GM18502 (cell line): ENCODE measurements around the gene UNC80.

Experiments
- ATAC-seq: cut with Tn5 transposase; IDR thresholded peaks from one replicate; pipeline ENCODE4 v1.9.1; 2021; ENCODE audit warnings: mild to moderate bottlenecking; ENCODE audit not compliant: unreplicated experiment, poor library complexity

UNC80 gene

GRCh38 chr2:209901172-209901571, 129.5 kb downstream of the UNC80 start:
- no peak for ATAC-seq

GRCh38 chr2:209905691-209906090, 134.1 kb downstream of the UNC80 start:
- ATAC-seq = no peak

- peak; percentile 46 for ATAC-seq
These were observed 136.1 kb downstream of the UNC80 start for GRCh38 chr2:209907746-209908145.

- ATAC-seq = no peak
These were observed 136.9 kb downstream of the UNC80 start for GRCh38 chr2:209908511-209908910.

GRCh38 chr2:209911486-209911885, 139.9 kb downstream of the UNC80 start:
- ATAC-seq = no peak

- ATAC-seq = no peak
These were observed 142.2 kb downstream of the UNC80 start for GRCh38 chr2:209913786-209914345.

GRCh38 chr2:209917154-209917771, 145.6 kb downstream of the UNC80 start:
- no peak for ATAC-seq

GRCh38 chr2:209918251-209918650, 146.6 kb downstream of the UNC80 start:
- ATAC-seq = no peak

GRCh38 chr2:209922116-209922515, 150.5 kb downstream of the UNC80 start:
- no peak for ATAC-seq

- no peak for ATAC-seq
These were observed 157.7 kb downstream of the UNC80 start for GRCh38 chr2:209929369-209929768.

GRCh38 chr2:209933499-209934483, 162.2 kb downstream of the UNC80 start:
- no peak for ATAC-seq

GRCh38 chr2:209936106-209936666, 164.6 kb downstream of the UNC80 start:
- ATAC-seq = no peak

GRCh38 chr2:209937893-209938292, 166.3 kb downstream of the UNC80 start:
- no peak for ATAC-seq

GRCh38 chr2:209938906-209939305, 167.3 kb downstream of the UNC80 start:
- no peak for ATAC-seq

GRCh38 chr2:209940936-209941335, 169.3 kb downstream of the UNC80 start:
- ATAC-seq = no peak

GRCh38 chr2:209942426-209942825, 170.8 kb downstream of the UNC80 start:
- ATAC-seq = no peak

GRCh38 chr2:209942936-209943605, 171.4 kb downstream of the UNC80 start:
- ATAC-seq = no peak

- no peak for ATAC-seq
These were observed 172.1 kb downstream of the UNC80 start for GRCh38 chr2:209943776-209944175.

- ATAC-seq = no peak
These were observed 174.9 kb downstream of the UNC80 start for GRCh38 chr2:209946539-209946938.

- no peak for ATAC-seq
These were observed 184.6 kb downstream of the UNC80 start for GRCh38 chr2:209956271-209956670.
